Dermis lymphatic vessel endothelial cell (primary cell): ENCODE results near the gene SNX21. TPM values are rescaled to one million over a fixed set of nuclear protein-coding genes. Genes with fewer than 3 reads are reported as not detected.

Experiments
- total RNA-seq: library from RNA; depleted of rRNA; stranded (reverse); fragments of >200 nt; gene quantifications from 2 replicates; pipeline ENCODE4 v1.2.1, GENCODE V29; 2014

Gene SNX21
- 11.7 and 14.3 TPM in 2 replicates for total RNA-seq

GRCh38 chr20:45833030-45833882 is at the start of gene SNX21:
SNX21 (plus strand) TSS chr20:45833799; CDS start chr20:45833920, 121 bp downstream.

GRCh38 chr20:45812157-45813005 is 21.2 kb upstream of the SNX21 start, which contains the start of gene UBE2C:
UBE2C (plus strand) TSS chr20:45812644; CDS start chr20:45812696, 52 bp downstream.

GRCh38 chr20:45827030-45827652 is 6.5 kb upstream of the SNX21 start, which contains the start of gene TNNC2:
TNNC2 (minus strand) TSS chr20:45827312; CDS start chr20:45827248, 64 bp downstream.

GRCh38 chr20:45857114-45857881 is 23.7 kb downstream of the SNX21 start, which contains the start of the genes ACOT8 and ZSWIM3:
ACOT8 (minus strand) TSS chr20:45857392; CDS start chr20:45857315, 77 bp downstream.
ZSWIM3 (plus strand) TSS chr20:45857614; CDS start chr20:45857826, 212 bp downstream.

GRCh38 chr20:45880988-45881788 is 47.6 kb downstream of the SNX21 start, which contains the start of gene ZSWIM1:
ZSWIM1 (plus strand) TSS chr20:45881227; CDS start chr20:45882593, 1,366 bp downstream.

GRCh38 chr20:45887346-45887715 is 53.7 kb downstream of the SNX21 start, which contains the start of gene SPATA25:
SPATA25 (minus strand) TSS chr20:45887622; CDS start chr20:45887590, 32 bp downstream.

GRCh38 chr20:45890985-45891983 is 57.7 kb downstream of the SNX21 start, which contains the start of the genes CTSA and NEURL2:
CTSA (plus strand) TSS chr20:45891335; CDS start chr20:45891569, 234 bp downstream.
NEURL2 (minus strand) TSS chr20:45891208; CDS start chr20:45890991, 217 bp downstream.

Other genes with a start within 250 kb of the SNX21 start
- gene WFDC10A, start 204.1 kb upstream of the SNX21 start, total RNA-seq, result not detected in 2 replicates
- gene WFDC9, start 202.5 kb upstream of the SNX21 start, total RNA-seq, result not detected in 2 replicates
- not detected in 2 replicates for gene WFDC11, start 163.6 kb upstream of the SNX21 start, total RNA-seq
- gene WFDC13, start 131.8 kb upstream of the SNX21 start, total RNA-seq, result not detected in 2 replicates
- not detected in 2 replicates for gene WFDC10B, start 128.8 kb upstream of the SNX21 start, total RNA-seq
- not detected in 2 replicates for gene SPINT4, start 111.5 kb upstream of the SNX21 start, total RNA-seq
- gene WFDC3, start 41.9 kb upstream of the SNX21 start, total RNA-seq, result 0.11 TPM in 1 of 2 replicates, not detected in the other
- 11.9 TPM in 2 replicates for gene DNTTIP1, start 41.8 kb upstream of the SNX21 start, total RNA-seq
- gene UBE2C, start 21.2 kb upstream of the SNX21 start, total RNA-seq, result 3.3 and 4.2 TPM in 2 replicates
- gene TNNC2, start 6.5 kb upstream of the SNX21 start, total RNA-seq, result 0.17 TPM in 1 of 2 replicates, not detected in the other
- 27.9 and 28.3 TPM in 2 replicates for gene ACOT8, start 23.6 kb downstream of the SNX21 start, total RNA-seq
- 7.4 and 9.4 TPM in 2 replicates for gene ZSWIM3, start 23.8 kb downstream of the SNX21 start, total RNA-seq
- gene ZSWIM1, start 47.4 kb downstream of the SNX21 start, total RNA-seq, result 3.0 and 4.4 TPM in 2 replicates
- gene SPATA25, start 53.8 kb downstream of the SNX21 start, total RNA-seq, result 0.65 and 1.1 TPM in 2 replicates
- gene NEURL2, start 57.4 kb downstream of the SNX21 start, total RNA-seq, result 2.6 and 3.7 TPM in 2 replicates
- gene CTSA, start 57.5 kb downstream of the SNX21 start, total RNA-seq, result 45.5 and 47.4 TPM in 2 replicates
- 1.4 and 2.2 TPM in 2 replicates for gene PLTP, start 78.4 kb downstream of the SNX21 start, total RNA-seq
- 9.1 and 11.8 TPM in 2 replicates for gene PCIF1, start 100.9 kb downstream of the SNX21 start, total RNA-seq
- 7.6 and 8.9 TPM in 2 replicates for gene ZNF335, start 138.4 kb downstream of the SNX21 start, total RNA-seq
- gene MMP9, start 175.1 kb downstream of the SNX21 start, total RNA-seq, result under 0.01 and 0.17 TPM in 2 replicates
- 0.34 and 0.98 TPM in 2 replicates for gene SLC12A5, start 195.4 kb downstream of the SNX21 start, total RNA-seq